ENCODE data around the gene CAMTA1.

GRCh38 chr1:7501084-7501491, 715.8 kb downstream of the CAMTA1 start:
- TF ChIP-seq CTCF (IDR thresholded peaks at IDR 0.05; ENCODE audit: insufficient read depth, low read depth, low read length) (no peak), EZH2 (IDR thresholded peaks at IDR 0.05; ENCODE audit: insufficient read depth, low read length) (no peak)

All from astrocyte (in vitro differentiated cells and primary cell).